Loucy (cell line): Measurements from ENCODE around the gene UBE2QL1.
"Not testable (repeated sequence)": the region's sequence is repeated elsewhere in the genome, so short reads cannot be mapped to it uniquely, and the experiment has no call there.

ENCODE experiments used
- H2AFZ ChIP-seq: fragments of 200-600 bp; sonication (generic); 2 replicates; pipeline ENCODE4 v1.6.0; 2016; ENCODE audit warnings: antibody characterized with exemption, mild to moderate bottlenecking, low read length, moderate library complexity
- H3F3A ChIP-seq: fragments of 200-600 bp; 2 replicates; pipeline ENCODE4 v1.6.0; 2016; ENCODE audit warnings: antibody characterized with exemption, low read depth, mild to moderate bottlenecking
- H3K27me3 ChIP-seq: fragments of 200-600 bp; sonication (generic); 2 replicates; pipeline ENCODE4 v1.6.1; 2014; ENCODE audit warnings: low read length, mild to moderate bottlenecking; ENCODE audit not compliant: insufficient read depth, poor library complexity, severe bottlenecking
- H3K36me3 ChIP-seq: fragments of 200-600 bp; sonication (generic); 2 replicates; pipeline ENCODE4 v1.6.1; 2016; ENCODE audit warnings: low read length; ENCODE audit not compliant: insufficient read depth
- H3K4me1 ChIP-seq: fragments of 200-600 bp; sonication (generic); 2 replicates; pipeline ENCODE4 v1.5.1; 2014; ENCODE audit warnings: low read length, mild to moderate bottlenecking; ENCODE audit not compliant: insufficient read depth, poor library complexity, severe bottlenecking
- H3K4me2 ChIP-seq: fragments of 200-600 bp; sonication (generic); 2 replicates; pipeline ENCODE4 v1.6.0; 2014; ENCODE audit warnings: antibody characterized with exemption, low read length, low read depth, mild to moderate bottlenecking; ENCODE audit not compliant: poor library complexity, severe bottlenecking
- H3K4me3 ChIP-seq: fragments of 200-600 bp; sonication (generic); 2 replicates; pipeline ENCODE4 v1.5.1; 2014; ENCODE audit warnings: low read length, mild to moderate bottlenecking, mixed read lengths; ENCODE audit not compliant: poor library complexity, severe bottlenecking
- H3K79me2 ChIP-seq: fragments of 200-600 bp; sonication (generic); 2 replicates; pipeline ENCODE4 v1.6.1; 2014; ENCODE audit warnings: low read length; ENCODE audit not compliant: insufficient read depth
- H3K9ac ChIP-seq: fragments of 200-600 bp; sonication (generic); 2 replicates; pipeline ENCODE4 v1.6.0; 2014; ENCODE audit warnings: mild to moderate bottlenecking, low read depth, low read length, moderate library complexity; ENCODE audit not compliant: poor library complexity, severe bottlenecking
- H3K9me2 ChIP-seq: fragments of 200-600 bp; sonication (generic); replicated peaks from 2 replicates; pipeline ENCODE4 v1.6.1; 2016; ENCODE audit warnings: low read depth, low read length, mixed read lengths
- H3K9me3 ChIP-seq: fragments of 200-600 bp; sonication (generic); 2 replicates; pipeline ENCODE4 v1.6.1; 2014; ENCODE audit warnings: mild to moderate bottlenecking, antibody characterized with exemption, low read length, low read depth; ENCODE audit not compliant: insufficient read depth
- H4K20me1 ChIP-seq: fragments of 200-600 bp; sonication (generic); 2 replicates; pipeline ENCODE4 v1.6.0; 2014; ENCODE audit warnings: antibody characterized with exemption, low read length, mild to moderate bottlenecking; ENCODE audit not compliant: insufficient read depth, poor library complexity, severe bottlenecking
- CTCF ChIP-seq: fragments of 200-600 bp; sonication (generic); conservative IDR thresholded peaks from 2 replicates; pipeline ENCODE4 v1.5.1; 2014; ENCODE audit warnings: mild to moderate bottlenecking, antibody characterized with exemption, low read length
- EZH2phosphoT487 ChIP-seq: fragments of 200-600 bp; IDR thresholded peaks from 2 replicates; pipeline ENCODE4 v1.6.1; 2018; ENCODE audit warnings: antibody characterized with exemption, mild to moderate bottlenecking, moderate library complexity, borderline replicate concordance

The UBE2QL1 gene

GRCh38 chr5:6510132-6510531 is 61.5 kb downstream of the UBE2QL1 start:
- no peak overlapping the region for H3K4me3 ChIP-seq
- H2AFZ ChIP-seq = no peak overlapping the region
- TF ChIP-seq CTCF (no peak), EZH2phosphoT487 (no peak)
- H3K9ac ChIP-seq = no peak overlapping the region
- no peaks in the 10 kb centered on the region for H3K9me2 ChIP-seq
- no peaks in the 10 kb centered on the region for H3K79me2 ChIP-seq
- no peaks in the 10 kb centered on the region for H3K4me1 ChIP-seq
- H3K4me2 ChIP-seq = no peak overlapping the region
- peaks cover 6% of the 10 kb centered on the region; the same call in 1 of the 2 replicates for H3K9me3 ChIP-seq
- H3F3A ChIP-seq = no peaks in the 10 kb centered on the region
- H4K20me1 ChIP-seq = no peaks in the 10 kb centered on the region
- H3K27me3 ChIP-seq = no peaks in the 10 kb centered on the region
- no peaks in the 10 kb centered on the region for H3K36me3 ChIP-seq

- Histone ChIP-seq H4K20me1 (no peaks in the 10 kb centered on the region), H3K9me3 (peaks cover 4% of the 10 kb centered on the region; the same call in 1 of the 2 replicates), H3K79me2 (no peaks in the 10 kb centered on the region), H3K4me3 (no peak overlapping the region), H3K27me3 (no peaks in the 10 kb centered on the region), H3K4me2 (no peak overlapping the region), H3K36me3 (no peaks in the 10 kb centered on the region), H2AFZ (no peak overlapping the region), H3K9ac (no peak overlapping the region), H3F3A (no peaks in the 10 kb centered on the region), H3K9me2 (no peaks in the 10 kb centered on the region), H3K4me1 (no peaks in the 10 kb centered on the region)
- TF ChIP-seq EZH2phosphoT487 (no peak), CTCF (no peak)
Measured at GRCh38 chr5:6510973-6511372, 62.3 kb downstream of the UBE2QL1 start.

DNA sequence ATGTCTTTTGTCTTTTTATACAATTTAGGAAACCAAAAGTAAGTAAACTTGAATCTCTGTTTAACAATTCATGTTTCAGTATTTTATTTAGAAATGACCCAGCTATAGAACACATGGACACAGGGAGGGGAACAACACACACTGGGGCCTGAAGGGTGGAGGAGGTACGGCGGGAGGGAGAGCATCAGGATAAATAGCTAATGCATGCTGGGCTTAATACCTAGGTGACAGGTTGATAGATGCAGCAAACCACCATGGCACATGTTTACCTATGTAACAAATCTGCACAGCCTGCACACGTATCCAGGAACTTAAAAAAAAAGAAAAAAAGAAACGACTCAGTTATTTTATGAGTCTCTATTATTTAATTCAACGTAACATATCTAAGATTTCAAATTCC is 67.2 kb downstream of the UBE2QL1 start:
- not testable (repeated sequence) for H3K4me2 ChIP-seq, H3F3A ChIP-seq, H2AFZ ChIP-seq, H3K79me2 ChIP-seq, H3K9ac ChIP-seq, H4K20me1 ChIP-seq, H3K4me1 ChIP-seq, H3K9me2 ChIP-seq, H3K27me3 ChIP-seq, H3K4me3 ChIP-seq, H3K9me3 ChIP-seq, H3K36me3 ChIP-seq

DNA sequence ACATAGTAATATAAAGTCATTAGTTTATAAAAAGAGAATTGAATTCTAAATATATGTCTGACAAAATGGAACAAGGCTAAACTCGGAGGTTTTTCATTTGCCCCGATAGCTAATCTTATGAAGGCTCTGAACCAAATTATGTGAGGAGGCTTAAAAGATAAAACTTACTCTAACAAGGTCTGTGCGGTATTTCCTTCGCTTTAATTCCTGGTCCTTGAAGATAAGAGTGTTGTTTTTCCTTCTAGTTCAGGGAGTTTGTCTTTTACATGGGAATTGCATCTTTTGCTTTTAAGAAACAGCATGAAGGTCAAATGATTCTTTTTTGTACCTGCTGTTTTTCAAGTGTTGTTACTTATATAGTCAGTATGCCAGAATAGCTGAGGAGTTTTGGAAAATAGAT is 68.2 kb downstream of the UBE2QL1 start:
- Histone ChIP-seq H2AFZ (no peak overlapping the region), H3K4me2 (no peak overlapping the region), H3K9me2 (no peaks in the 10 kb centered on the region)

More for the DNA sequence above, 68.2 kb downstream of the UBE2QL1 start:
- Histone ChIP-seq H3K4me1 (no peaks in the 10 kb centered on the region), H3K9ac (no peak overlapping the region), H3K79me2 (no peaks in the 10 kb centered on the region), H3K36me3 (no peaks in the 10 kb centered on the region), H3K4me3 (no peak overlapping the region), H3K27me3 (no peaks in the 10 kb centered on the region), H3F3A (no peaks in the 10 kb centered on the region), H3K9me3 (peaks cover 2% of the 10 kb centered on the region; the same call in 1 of the 2 replicates), H4K20me1 (no peaks in the 10 kb centered on the region)
- TF ChIP-seq EZH2phosphoT487 (no peak), CTCF (no peak)
